Spleen (tissue), 11 donors: ENCODE measurements around the gene MAPK14. TPM values are rescaled to one million over a fixed set of nuclear protein-coding genes. Genes with fewer than 3 reads are reported as not detected.

Experiments
- DNase-seq: peaks from one replicate; pipeline ENCODE4 v3.0.0-alpha.2; 2020
- H3K27ac ChIP-seq, 8 donors: fragments of 200-600 bp; sonication (generic) in 7 of 8; 1 replicate in 4 of 8; 2 replicates in 4 of 8; pipeline versions ENCODE4 v1.5.0 to v1.8.0; 2016 to 2021; ENCODE audit warnings: inconsistent platforms in 4 of 8, mild to moderate bottlenecking in 4 of 8, moderate library complexity in 1 of 8
- H3K27me3 ChIP-seq, 7 donors: fragments of 200-600 bp; sonication (generic) in 6 of 7; replicated peaks in 1 of 7; 1 replicate in 4 of 7; 2 replicates in 3 of 7; pipeline versions ENCODE4 v1.5.0 to v1.8.0; 2016 to 2021; ENCODE audit warnings: inconsistent platforms in 3 of 7, mild to moderate bottlenecking in 1 of 7
- H3K36me3 ChIP-seq, 6 donors: fragments of 200-600 bp; sonication (generic) in 5 of 6; 1 replicate in 4 of 6; 2 replicates in 2 of 6; pipeline versions ENCODE4 v1.5.0 to v1.8.0; 2016 to 2021; ENCODE audit warnings: inconsistent platforms in 2 of 6
- H3K4me1 ChIP-seq, 6 donors: fragments of 200-600 bp; sonication (generic) in 5 of 6; 1 replicate in 3 of 6; 2 replicates in 3 of 6; pipeline versions ENCODE4 v1.5.0 to v1.8.0; 2016 to 2021; ENCODE audit warnings: inconsistent platforms in 3 of 6
- H3K4me3 ChIP-seq, 8 donors: fragments of 200-600 bp; sonication (generic) in 7 of 8; 1 replicate in 4 of 8; 2 replicates in 4 of 8; pipeline versions ENCODE4 v1.5.0 to v1.8.0; 2016 to 2021; ENCODE audit warnings: inconsistent platforms in 4 of 8, mild to moderate bottlenecking in 4 of 8, moderate library complexity in 2 of 8
- H3K9me3 ChIP-seq, 8 donors: fragments of 200-600 bp; sonication (generic) in 7 of 8; 1 replicate in 4 of 8; 2 replicates in 4 of 8; pipeline versions ENCODE4 v1.5.0 to v1.8.0; 2016 to 2021; ENCODE audit warnings: inconsistent platforms in 4 of 8
- CTCF ChIP-seq, 11 experiments: fragments of 200-600 bp in 7 of 11; fragments of 450-650 bp in 4 of 11; sonication (generic) in 4 of 11; IDR thresholded peaks in 8 of 11; conservative IDR thresholded peaks in 3 of 11; 1 replicate in 7 of 11; 2 replicates in 4 of 11; pipeline versions ENCODE4 v1.4.0 to v1.8.0; 2016 to 2021; ENCODE audit warnings: antibody characterized with exemption in 11 of 11, inconsistent platforms in 4 of 11, mild to moderate bottlenecking in 1 of 11
- POLR2A ChIP-seq, 3 donors: fragments of 450-650 bp; IDR thresholded peaks; one replicate each; pipeline ENCODE4 v1.5.1; 2017; ENCODE audit warnings: antibody characterized with exemption in 3 of 3, mild to moderate bottlenecking in 1 of 3
- POLR2AphosphoS5 ChIP-seq, 3 donors: sonication (generic); formaldehyde crosslinking; IDR thresholded peaks; one replicate each; pipeline ENCODE4 v1.5.1; 2017; ENCODE audit warnings: antibody characterized with exemption in 3 of 3
- WGBS, 5 donors: extraction: QIAGEN DNeasy Blood & Tissue Kit in 3 of 5; methylation state at CpG; one replicate each; pipeline versions ENCODE4 v1.1.5 to v1.1.7; 2013 to 2018; 5-methylcytosine and 5-hydroxymethylcytosine counted together
- intact Hi-C: fragments of 100-400 bp; cut with DNase I; formaldehyde crosslinking; loops from one replicate; pipeline ENCODE4 v1.15.0; 2023; ENCODE audit warnings: low total_unique reads
- polyA plus RNA-seq, 3 donors: library from polyadenylated mRNA; stranded (reverse); fragments of 200-250 nt; gene quantifications; one replicate each; pipeline ENCODE4 v1.2.1, GENCODE V29; 2013
- total RNA-seq, 7 donors: library from RNA; depleted of rRNA in 3 of 7; stranded (reverse); fragments of >200 nt in 3 of 7; fragmentation: NEBNext Ultra II Directional in 4 of 7; extraction: Animal tissue kit (Norgen Biotek cat#: 25700) in 4 of 7; gene quantifications; one replicate each; pipeline versions ENCODE4 v1.1.0 to v1.2.1, GENCODE V29; 2016 to 2021
- donor health status: healthy with polysubstance abuse.
- donor health status: DM: no; HTN: no; CAD: no; lungs with moderate emphysema.
- donor health status: DM: no; HTN: no; CAD: no.
- donor health status: Bipolar disorder and iron deficiency.
- donor health status: healthy.
- donor health status: DM: no; HTN: no; CAD: no.
- donor health status: DM: yes; HTN: yes; CAD: no.

Gene MAPK14
- total and polyA plus RNA-seq, 10 donors = 13.9 to 242 (median 94.6) TPM

- 89 to 97% (median 96%) methylated on average over 2 of the region's 2 CpGs for WGBS, 5 donors
- peaks cover 0 to 31% (median 20%) of the 10 kb centered on the region in 6 donors for H3K4me1 ChIP-seq
- no peaks in the 10 kb centered on the region for H3K27me3 ChIP-seq
- no peak for DNase-seq
- intact Hi-C loops = loop anchor here (5.0 kb wide), 1 partner anchor 67 kb away; the partner anchor contains the start of gene MAPK14
- peaks cover 0 to 77% (median 19%) of the 10 kb centered on the region in 6 donors for H3K36me3 ChIP-seq
- no peaks in the 10 kb centered on the region for H3K9me3 ChIP-seq
- TF ChIP-seq CTCF (IDR thresholded peaks at IDR 0.05 in 8 of 11, conservative IDR thresholded peaks at IDR 0.05 in 3 of 11) (no peak), POLR2AphosphoS5 (IDR thresholded peaks at IDR 0.05) (no peak), POLR2A (IDR thresholded peaks at IDR 0.05) (no peak)
- peak overlapping the region in 5 of 8 donors; percentile 1 to 59 (median 37) for H3K27ac ChIP-seq
- no peak overlapping the region for H3K4me3 ChIP-seq
Observed at GRCh38 chr6:36094238-36094637, 66.6 kb downstream of the MAPK14 start.

GRCh38 chr6:36094753-36095496 is 67.3 kb downstream of the MAPK14 start:
- H3K9me3 ChIP-seq = no peaks in the 10 kb centered on the region
- peak overlapping the region in 6 of 8 donors; percentile 1 to 59 (median 33) for H3K27ac ChIP-seq
- TF ChIP-seq POLR2A (IDR thresholded peaks at IDR 0.05) = no peak
- peak in 2 of 3 donors; percentile 42 to 84 for TF ChIP-seq POLR2AphosphoS5 (IDR thresholded peaks at IDR 0.05)
- peak; percentile 79 to 98 (median 95) for TF ChIP-seq CTCF (IDR thresholded peaks at IDR 0.05 in 8 of 11, conservative IDR thresholded peaks at IDR 0.05 in 3 of 11)
- H3K4me3 ChIP-seq = peak overlapping the region in 1 of 8 donors; percentile 12
- intact Hi-C loops = loop anchor here (5.0 kb wide), 1 partner anchor 68 kb away; the partner anchor contains the start of gene MAPK14
- H3K4me1 ChIP-seq = peaks cover 4 to 38% (median 27%) of the 10 kb centered on the region in 6 donors
- 10 to 13% (median 12%) methylated on average over 9 of the region's 9 CpGs for WGBS, 5 donors
- peaks cover 0 to 76% (median 19%) of the 10 kb centered on the region in 6 donors for H3K36me3 ChIP-seq
- DNase-seq = peak; percentile 94
- no peaks in the 10 kb centered on the region for H3K27me3 ChIP-seq

- peaks cover 0 to 76% (median 19%) of the 10 kb centered on the region in 6 donors for H3K36me3 ChIP-seq
Observed at GRCh38 chr6:36095497-36096391, 68.1 kb downstream of the MAPK14 start.

More at GRCh38 chr6:36095497-36096391, 68.1 kb downstream of the MAPK14 start:
- no peak for DNase-seq
- Histone ChIP-seq H3K4me1 (peaks cover 5 to 46% (median 35%) of the 10 kb centered on the region in 6 donors), H3K27me3 (no peaks in the 10 kb centered on the region), H3K27ac (peak overlapping the region in 4 of 8 donors; percentile 17 to 59 (median 44)), H3K4me3 (no peak overlapping the region), H3K9me3 (no peaks in the 10 kb centered on the region)
- intact Hi-C loops = no loop called here
- 90 to 94% (median 91%) methylated on average over 8 of the region's 8 CpGs for WGBS, 5 donors
- peak in 3 of 11 experiments; percentile 8 to 61 (median 60) for TF ChIP-seq CTCF (IDR thresholded peaks at IDR 0.05 in 8 of 11, conservative IDR thresholded peaks at IDR 0.05 in 3 of 11)
- TF ChIP-seq POLR2AphosphoS5 (IDR thresholded peaks at IDR 0.05) = no peak
